Stimulated activated CD4-positive, alpha-beta T cell treated with anti-CD3 and anti-CD28 coated beads, Interleukin-15, amount 100 ng/mL, for 24 hours (primary cell): ENCODE data around the gene PRDM2.

Source experiments
- DNase-seq: peaks from one replicate; pipeline ENCODE4 v3.0.0-alpha.2; 2020

PRDM2 gene

DNA sequence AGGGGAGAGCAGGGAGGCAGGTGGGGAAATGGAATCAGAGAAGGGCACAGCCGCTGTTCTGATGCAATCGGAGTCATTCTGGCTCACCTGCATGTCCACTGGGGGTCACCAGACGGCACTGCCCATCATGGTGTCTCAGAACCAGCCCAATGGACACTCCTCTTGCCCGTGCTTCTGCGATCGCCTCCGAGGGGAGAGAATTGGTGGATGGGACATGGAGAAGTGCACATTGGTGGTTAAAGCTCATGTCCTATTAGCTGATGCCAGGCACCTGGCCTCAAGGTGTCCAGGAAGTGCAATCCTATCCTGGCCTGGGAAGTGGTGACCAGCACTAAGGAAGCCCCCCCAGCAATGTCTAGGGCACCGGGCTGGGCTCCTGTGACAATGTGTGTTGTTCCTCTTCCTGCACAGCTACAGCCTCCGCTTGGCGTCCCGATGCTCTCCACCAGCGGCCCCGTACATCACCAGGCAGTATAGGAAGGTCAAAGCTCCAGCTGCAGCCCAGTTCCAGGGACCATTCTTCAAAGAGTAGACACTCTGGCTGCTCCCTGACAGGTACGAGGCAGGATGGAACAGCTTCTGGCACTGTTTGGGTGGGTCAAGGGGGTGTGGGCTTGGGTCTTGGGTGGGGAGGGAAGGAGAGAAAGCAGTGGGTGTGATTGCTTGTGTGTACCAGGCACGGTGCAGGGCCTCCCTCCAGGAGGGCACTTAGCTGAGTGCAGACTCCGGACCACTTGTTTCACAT, 116.2 kb downstream of the PRDM2 start:
- DNase-seq: no peak

DNA sequence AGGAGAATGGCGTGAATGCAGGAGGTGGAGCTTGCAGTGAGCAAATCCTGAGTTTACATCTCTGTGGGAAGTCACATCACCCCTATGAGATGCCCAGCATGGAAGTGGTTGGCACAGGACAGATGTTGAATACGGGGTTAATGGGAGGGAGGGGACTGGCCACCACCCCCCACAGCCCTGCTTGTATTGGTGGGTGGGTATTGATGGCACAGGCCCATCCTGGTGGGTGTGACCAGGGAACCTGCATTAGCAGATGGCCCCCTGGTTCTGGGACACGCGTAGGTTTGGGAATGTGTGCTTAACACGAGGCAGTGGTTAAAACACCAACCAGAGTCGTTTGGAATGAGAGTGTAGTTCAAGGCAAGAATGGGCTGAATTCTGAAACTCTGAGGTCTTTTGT, 117.9 kb downstream of the PRDM2 start:
- DNase-seq: no peak

GRCh38 chr1:13818926-13819325, 118.9 kb downstream of the PRDM2 start:
- DNase-seq: no peak

- no peak for DNase-seq
Observed at GRCh38 chr1:13819642-13820041, 119.7 kb downstream of the PRDM2 start.

DNA sequence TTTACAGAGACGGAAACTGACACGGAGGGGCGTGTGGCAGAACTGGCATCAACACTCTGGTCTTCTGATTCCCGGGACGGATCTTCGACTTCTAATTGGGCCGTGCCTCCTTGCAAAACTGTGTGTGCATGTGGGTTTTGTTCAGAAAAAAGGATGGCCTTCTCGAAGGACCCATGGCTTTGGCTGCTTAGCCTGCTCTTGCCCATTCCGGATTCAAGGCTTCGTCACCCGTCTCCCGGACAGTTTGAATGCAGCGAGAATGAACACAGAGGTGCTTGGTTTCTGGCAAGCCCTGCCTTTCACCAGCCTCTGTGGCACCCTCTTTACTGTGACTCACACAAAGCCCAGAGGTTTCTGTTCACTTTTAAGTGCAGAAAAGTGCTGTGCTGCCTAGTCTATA, 120.1 kb downstream of the PRDM2 start:
- no peak for DNase-seq

DNA sequence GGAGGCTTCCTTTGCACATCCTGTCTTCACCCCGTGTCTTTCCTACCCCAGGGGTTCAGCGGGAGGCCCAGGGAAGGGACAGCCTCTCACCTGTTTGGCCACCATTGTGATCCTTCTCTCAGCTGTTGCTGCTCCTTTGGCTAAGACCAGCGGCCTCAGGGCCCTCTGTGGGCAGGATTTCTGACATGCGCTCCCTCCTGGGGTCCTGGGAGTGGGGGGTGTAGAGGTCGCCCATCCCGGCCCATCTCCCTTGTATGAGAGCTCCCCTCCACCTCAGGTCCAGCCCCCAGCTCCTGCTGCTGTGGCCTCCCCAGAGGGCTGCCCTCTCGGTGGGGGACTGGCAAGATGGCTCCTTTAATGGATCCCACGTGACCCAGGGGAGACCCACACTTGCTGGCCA, 120.5 kb downstream of the PRDM2 start:
- DNase-seq: no peak

DNA sequence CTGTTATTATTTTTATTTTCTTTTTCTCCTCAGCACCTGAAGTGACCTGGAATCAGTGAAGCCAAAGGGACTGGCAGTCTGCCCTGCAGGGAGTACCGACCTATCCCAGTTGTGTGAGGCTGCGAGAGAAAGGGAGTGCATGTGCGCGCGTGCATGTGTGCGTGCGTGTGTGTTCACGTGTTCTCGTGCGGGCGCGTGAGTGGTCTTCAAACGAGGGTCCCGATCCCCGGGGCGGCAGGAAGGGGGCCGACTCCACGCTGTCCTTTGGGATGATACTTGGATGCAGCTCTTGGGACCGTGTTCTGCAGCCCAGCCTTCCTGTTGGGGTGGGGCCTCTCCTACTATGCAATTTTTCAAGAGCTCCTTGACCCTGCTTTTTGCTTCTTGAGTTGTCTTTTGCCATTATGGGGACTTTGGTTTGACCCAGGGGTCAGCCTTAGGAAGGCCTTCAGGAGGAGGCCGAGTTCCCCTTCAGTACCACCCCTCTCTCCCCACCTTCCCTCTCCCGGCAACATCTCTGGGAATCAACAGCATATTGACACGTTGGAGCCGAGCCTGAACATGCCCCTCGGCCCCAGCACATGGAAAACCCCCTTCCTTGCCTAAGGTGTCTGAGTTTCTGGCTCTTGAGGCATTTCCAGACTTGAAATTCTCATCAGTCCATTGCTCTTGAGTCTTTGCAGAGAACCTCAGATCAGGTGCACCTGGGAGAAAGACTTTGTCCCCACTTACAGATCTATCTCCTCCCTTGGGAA, 123.3 kb downstream of the PRDM2 start:
- no peak for DNase-seq

DNA sequence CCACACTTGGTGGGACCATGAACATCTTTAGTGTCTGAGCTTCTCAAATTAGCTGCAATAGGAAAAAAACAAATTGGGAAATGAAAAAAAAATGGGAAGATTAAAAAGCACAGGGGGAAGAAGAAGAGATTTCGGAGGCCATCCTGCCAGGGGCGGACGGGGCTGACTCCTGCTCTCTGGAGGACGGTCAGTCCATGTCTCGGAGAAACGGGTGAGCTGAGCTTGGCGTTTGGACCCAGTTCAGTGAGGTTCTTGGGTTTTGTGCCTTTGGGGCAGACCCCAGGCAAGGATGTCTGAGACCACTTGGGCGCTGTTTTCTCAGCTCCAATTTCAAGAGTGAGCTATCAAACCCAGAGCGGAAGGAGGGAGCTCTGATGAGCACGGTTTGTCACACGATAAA, 123.9 kb downstream of the PRDM2 start:
- DNase-seq: no peak

DNA sequence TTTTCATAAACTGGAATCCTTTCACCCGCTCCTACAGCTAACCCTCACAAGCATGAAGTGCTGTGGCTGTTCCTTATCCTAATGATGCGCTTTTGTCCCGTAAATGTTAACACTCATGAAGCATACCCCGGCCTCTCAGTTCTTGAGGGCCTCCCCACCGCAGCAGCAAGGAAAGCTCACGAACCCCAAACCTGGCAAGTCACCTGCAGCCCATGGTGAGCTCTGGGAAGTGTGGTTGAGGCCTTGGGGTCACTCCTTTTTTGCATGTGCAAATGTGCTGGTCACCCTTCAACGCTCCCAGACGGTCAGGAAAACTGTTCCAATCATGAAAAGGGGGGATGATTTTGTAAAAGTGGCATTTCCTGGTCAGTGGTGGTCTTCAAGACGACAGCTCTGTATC, 124.6 kb downstream of the PRDM2 start:
- DNase-seq: no peak

DNA sequence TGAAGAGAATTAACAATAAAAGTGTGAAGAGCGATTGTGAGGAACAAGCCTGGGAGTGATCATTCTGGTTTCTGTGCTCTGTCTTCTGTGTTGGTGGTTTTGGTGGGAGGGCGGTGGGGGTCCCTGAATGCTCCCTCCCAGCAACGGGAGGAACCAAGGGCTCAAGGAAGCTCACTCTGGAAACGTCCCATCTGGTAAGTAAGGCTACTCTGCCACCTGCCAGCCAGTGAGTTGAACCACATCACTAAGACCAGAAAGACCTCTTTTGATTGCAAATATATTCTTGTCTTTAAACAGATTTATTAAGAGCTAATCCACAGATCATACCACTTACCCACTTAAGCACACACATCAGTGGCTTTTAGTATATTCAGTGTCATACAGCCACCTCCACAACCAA, 125.0 kb downstream of the PRDM2 start:
- DNase-seq: no peak

DNA sequence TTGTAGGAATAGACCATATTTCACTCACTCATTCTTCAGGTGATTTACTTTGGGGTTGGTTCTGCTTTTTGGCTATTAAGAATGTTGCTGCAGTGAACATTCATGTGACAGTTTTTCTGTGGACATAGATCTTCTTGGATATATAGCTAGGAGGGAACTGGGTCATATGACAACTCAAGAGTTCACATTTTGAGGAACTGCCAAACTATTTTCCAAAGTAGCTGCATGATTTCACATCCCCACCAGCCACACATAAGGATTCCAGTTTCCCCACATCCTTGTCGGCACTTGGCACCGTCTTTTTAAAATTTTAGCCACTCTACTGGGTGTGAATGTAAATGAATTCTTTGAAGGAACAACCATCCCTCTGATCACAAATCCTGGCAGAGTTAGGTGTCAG, 126.0 kb downstream of the PRDM2 start:
- DNase-seq: no peak

DNA sequence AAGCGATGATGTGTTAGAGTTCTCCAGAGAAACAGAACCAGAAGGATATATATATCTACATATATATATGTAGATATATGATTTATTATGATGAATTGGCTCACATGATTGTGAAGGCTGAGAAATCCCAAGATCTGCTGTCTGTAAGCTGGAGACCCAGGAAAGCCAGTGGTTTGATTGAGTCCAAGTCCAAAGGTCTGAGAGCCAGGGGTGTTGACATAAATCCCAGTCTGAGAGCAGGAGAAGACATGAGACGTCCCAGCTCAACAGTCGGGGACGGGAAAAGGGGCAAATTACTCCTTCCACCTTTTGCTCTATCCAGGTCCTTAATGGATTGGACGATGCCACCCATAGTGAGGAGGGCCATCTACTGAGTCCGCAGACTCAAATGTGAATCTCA, 126.6 kb downstream of the PRDM2 start:
- no peak for DNase-seq

- DNase-seq: peak; percentile 57
Observed at GRCh38 chr1:13828454-13829151, 128.6 kb downstream of the PRDM2 start.

DNA sequence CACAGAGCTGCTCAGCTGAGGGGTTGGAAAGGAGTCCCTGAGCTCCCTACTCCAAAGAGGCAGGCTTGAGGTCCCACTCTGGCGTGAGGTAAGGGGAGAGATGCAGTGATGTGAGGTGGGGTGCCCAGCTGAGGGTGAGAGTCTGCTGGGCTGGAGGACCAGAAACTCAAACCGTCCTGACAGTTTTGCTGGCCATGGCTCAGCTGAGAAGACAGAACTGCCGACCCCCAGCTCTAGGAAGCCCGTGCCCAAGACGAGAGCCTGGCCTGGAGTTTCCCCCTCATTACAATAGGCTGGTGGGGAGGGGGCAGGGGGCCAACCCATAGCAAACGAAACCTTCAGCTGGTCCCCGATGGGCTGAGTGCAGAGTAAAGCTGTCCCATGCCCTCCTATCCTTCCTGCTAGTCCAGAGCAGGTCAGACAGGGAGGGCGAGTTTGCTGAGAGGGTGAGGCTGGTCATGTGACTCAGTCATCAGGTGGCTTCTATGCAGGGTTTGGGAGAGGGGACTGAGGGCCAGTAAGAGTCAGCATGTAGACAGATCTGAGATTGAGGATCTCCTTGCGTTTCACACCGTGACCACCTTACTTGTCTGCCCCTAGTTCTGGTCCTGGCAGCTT, 129.3 kb downstream of the PRDM2 start:
- no peak for DNase-seq

- no peak for DNase-seq
Observed at GRCh38 chr1:13830170-13830569, 130.2 kb downstream of the PRDM2 start.

DNA sequence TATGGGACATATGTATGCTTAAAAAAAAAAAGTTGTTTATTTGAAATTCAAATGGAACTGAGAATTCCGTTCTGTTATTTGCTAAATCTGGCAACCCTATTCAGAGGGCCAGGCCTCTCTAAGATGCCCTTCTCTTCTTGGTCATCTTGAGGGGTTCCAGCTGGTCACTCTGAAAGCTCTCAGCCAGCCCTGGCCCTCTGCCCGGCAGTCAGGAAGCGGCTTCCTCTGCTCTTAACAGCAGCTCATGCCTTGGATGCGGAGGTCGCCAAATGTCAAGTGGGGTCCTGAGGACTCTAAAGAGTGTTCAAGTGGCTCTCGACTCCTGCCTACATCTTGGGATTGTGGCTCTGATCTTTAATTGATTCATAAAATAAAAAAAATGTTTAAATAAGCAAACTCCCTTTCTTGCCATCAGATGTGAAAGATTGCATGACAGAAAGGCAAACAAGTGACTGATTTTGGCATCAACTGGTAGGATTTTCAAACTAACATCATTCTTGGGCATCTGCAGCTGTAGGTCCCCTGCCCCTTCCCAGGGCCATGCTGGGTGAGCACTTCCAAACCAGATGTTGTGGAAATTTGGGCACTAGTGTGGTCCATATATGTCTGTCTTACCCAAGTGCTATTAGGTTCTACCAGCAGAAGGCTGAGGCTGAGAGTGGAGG, 130.8 kb downstream of the PRDM2 start:
- DNase-seq: no peak

- no peak for DNase-seq
Observed at GRCh38 chr1:13832100-13832499, 132.1 kb downstream of the PRDM2 start.

DNA sequence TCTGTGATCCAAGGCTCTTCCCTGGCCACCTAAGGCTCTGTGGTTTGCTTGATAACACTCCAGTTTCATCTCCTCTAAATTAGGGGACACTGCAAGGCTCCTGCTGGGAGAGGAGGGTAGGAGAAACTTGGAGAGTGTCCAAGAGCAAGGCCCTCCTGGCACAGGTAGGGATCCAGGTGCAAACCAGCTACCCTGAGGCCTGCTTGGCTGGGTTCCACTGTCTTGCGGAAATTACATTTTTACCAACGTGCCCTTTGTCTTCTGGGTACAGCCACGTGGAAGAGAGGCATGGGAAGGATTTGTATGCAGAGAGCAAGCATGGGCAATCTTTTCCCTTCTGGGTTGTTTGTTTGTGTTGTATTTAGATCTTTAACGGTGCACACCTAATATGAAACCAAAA, 132.5 kb downstream of the PRDM2 start:
- no peak for DNase-seq

DNA sequence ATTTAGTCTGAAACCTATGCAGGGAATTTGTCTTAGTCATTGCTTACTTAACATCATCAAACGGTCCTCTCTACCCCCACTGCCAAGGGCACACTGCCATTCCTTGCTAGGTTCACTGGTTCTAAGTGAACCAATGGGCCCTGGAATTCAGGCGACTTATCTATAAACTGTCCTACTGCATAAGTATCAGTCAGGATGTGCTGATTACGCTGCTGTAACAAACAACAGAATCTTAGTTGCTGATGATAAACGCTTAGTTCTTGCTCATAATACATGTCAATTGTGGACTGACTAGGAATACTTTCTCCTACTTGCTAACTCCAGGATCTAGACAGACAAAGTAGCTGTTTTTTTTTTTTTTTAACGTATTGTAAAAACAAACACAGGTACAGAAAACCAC, 136.1 kb downstream of the PRDM2 start:
- DNase-seq: no peak

- no peak for DNase-seq
Observed at GRCh38 chr1:13836631-13837030, 136.6 kb downstream of the PRDM2 start.

- DNase-seq: no peak
Observed at GRCh38 chr1:13838236-13838635, 138.2 kb downstream of the PRDM2 start.

- no peak for DNase-seq
Observed at GRCh38 chr1:13842497-13842896, 142.5 kb downstream of the PRDM2 start.

DNA sequence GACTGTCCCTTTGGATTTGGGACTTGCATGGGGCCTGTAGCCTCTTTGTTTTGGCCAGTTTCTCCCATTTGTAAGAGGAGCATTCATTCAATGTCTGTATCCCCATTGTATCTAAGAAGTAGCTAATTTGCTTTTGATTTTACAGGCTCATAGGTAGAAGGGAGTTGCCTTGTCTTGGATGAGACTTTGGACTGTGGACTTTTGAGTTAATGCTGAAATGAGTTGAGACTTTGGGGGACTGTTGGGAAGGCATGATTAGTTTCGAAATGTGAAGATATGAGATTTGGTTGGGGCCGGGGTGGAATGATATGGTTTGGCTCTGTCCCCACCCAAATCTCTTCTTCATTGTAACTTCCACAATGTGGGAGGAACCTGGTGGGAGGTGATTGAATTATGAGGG, 151.7 kb downstream of the PRDM2 start:
- DNase-seq: no peak
